Measurements from ENCODE around the gene PIGR.

- no peak for TF ChIP-seq CTCF (conservative IDR thresholded peaks at IDR 0.05; ENCODE audit: low read depth, low read length)
- TF ChIP-seq EZH2phosphoT487 (IDR thresholded peaks at IDR 0.05; ENCODE audit: borderline replicate concordance, low read length), result no peak
- TF ChIP-seq EZH2 (IDR thresholded peaks at IDR 0.05; ENCODE audit: low read length, unreplicated experiment), result no peak
Measured at GRCh38 chr1:206900149-206900548, 46.1 kb downstream of the PIGR start.

Data from PC-3 (cell line).